ENCODE data around the gene AFF1. TPM values are rescaled to one million over a fixed set of nuclear protein-coding genes. Genes with fewer than 3 reads are reported as not detected.

AFF1 gene
- total and polyA plus RNA-seq, 7 donors = 7.2 to 100 (median 61.7) TPM

DNA sequence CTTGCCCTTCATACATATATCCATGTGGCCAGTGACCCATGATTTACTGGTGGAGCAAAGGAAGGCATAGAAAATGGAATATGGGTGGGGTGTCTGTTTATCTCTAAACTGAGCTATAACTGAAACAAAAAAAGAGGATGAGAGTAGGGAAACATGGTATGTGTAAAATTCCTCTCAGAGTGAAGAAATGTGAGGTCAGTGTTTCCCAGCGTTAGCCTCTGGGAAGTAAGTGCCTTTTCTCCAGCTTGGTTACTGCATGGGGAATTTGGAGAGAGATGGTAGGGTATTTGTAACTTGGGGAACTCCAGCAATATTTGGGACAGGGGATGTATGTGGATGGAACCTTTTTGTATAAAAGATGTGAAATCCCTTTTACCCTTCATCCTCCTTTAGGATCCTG lies 89.4 kb downstream of the AFF1 start:
- TF ChIP-seq, protein P1, sequence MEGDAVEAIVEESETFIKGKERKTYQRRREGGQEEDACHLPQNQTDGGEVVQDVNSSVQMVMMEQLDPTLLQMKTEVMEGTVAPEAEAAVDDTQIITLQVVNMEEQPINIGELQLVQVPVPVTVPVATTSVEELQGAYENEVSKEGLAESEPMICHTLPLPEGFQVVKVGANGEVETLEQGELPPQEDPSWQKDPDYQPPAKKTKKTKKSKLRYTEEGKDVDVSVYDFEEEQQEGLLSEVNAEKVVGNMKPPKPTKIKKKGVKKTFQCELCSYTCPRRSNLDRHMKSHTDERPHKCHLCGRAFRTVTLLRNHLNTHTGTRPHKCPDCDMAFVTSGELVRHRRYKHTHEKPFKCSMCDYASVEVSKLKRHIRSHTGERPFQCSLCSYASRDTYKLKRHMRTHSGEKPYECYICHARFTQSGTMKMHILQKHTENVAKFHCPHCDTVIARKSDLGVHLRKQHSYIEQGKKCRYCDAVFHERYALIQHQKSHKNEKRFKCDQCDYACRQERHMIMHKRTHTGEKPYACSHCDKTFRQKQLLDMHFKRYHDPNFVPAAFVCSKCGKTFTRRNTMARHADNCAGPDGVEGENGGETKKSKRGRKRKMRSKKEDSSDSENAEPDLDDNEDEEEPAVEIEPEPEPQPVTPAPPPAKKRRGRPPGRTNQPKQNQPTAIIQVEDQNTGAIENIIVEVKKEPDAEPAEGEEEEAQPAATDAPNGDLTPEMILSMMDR (IDR thresholded peaks at IDR 0.05) = no peak
- no peak for TF ChIP-seq EP300 (IDR thresholded peaks at IDR 0.05)
- 86 to 88% methylated on average over 1 of the region's 1 CpG for WGBS, 2 donors
- Histone ChIP-seq H3K27me3 (no peaks in the 10 kb centered on the region), H3K27ac (peak overlapping the region; percentile 17 to 87 (median 67)), H3K4me1 (peaks cover 0 to 88% (median 71%) of the 10 kb centered on the region in 4 donors), H3K9me3 (no peaks in the 10 kb centered on the region), H3K36me3 (no peaks in the 10 kb centered on the region), H3K4me3 (no peak overlapping the region)
- intact Hi-C loops (cut with DNase I) = no loop called here
- DNase-seq = no peak

DNA sequence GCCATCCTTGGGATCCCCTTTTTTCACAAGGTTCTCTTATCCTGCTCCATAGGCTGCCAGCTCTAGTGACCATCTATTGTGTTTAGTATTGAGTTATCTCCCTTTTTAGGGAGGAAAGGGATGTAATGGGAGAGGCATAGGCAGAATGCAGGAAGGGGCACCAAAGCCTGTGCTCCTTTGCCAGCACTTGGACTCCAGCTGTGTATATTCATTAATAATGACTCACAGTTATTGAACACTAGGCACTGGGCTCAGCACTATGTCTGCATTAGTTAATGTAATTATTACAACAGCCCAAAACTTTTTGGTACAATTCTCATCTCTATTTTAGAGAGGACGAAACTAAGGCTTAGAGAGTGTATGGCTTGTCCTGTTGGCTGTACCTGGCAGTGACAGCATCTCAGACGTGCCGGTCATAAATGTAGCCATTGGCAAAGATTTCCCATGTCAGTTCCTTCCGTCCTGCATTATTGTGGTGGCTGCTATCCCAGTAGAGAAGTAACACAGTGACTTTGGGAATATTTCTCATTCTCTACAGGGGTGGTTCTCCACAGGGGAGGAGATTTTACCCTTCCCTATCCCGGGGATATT lies 90.3 kb downstream of the AFF1 start:
- DNase-seq = no peak
- Histone ChIP-seq H3K4me1 (peaks cover 0 to 92% (median 74%) of the 10 kb centered on the region in 4 donors), H3K27ac (peak overlapping the region; percentile 25 to 87 (median 70)), H3K9me3 (no peaks in the 10 kb centered on the region), H3K36me3 (no peaks in the 10 kb centered on the region), H3K4me3 (no peak overlapping the region), H3K27me3 (no peaks in the 10 kb centered on the region)
- WGBS, 2 donors = 29 to 62% methylated on average over 5 of the region's 5 CpGs
- intact Hi-C loops (cut with DNase I) = no loop called here
- TF ChIP-seq POLR2A (IDR thresholded peaks at IDR 0.05) = no peak
- TF ChIP-seq, protein P1 (IDR thresholded peaks at IDR 0.05) = no peak
- TF ChIP-seq EP300 (IDR thresholded peaks at IDR 0.05) = no peak
- TF ChIP-seq POLR2AphosphoS5 (IDR thresholded peaks at IDR 0.05) = no peak

DNA sequence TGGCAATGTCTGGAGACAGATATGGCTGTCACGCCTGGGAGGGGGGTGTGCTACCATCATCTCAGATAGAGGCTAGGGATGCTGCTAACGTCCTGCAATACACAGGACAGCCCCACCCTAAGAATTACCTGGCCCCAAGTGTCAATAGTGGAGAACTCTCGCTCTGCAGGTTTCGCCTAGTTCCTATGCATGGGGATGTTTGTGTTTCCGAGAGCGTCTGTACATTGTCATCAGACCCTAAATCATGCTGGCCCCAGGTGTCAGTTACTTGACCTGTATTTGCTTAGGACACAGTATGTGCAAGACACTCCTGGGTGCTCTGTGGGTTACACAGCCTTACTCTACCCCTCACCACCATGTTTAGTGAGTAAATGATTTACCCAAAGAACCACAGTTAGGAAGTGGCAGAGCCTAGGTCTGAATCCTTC lies 90.8 kb downstream of the AFF1 start:
- TF ChIP-seq POLR2A (IDR thresholded peaks at IDR 0.05) (no peak), EP300 (IDR thresholded peaks at IDR 0.05) (no peak), POLR2AphosphoS5 (IDR thresholded peaks at IDR 0.05) (no peak)
- TF ChIP-seq, protein P1 (IDR thresholded peaks at IDR 0.05) = no peak
- 20 to 72% methylated on average over 6 of the region's 6 CpGs for WGBS, 2 donors
- H3K36me3 ChIP-seq = no peaks in the 10 kb centered on the region
- H3K27ac ChIP-seq = peak overlapping the region; percentile 25 to 87 (median 70)
- intact Hi-C loops (cut with DNase I) = no loop called here
- no peak for DNase-seq
- H3K9me3 ChIP-seq = no peaks in the 10 kb centered on the region
- no peaks in the 10 kb centered on the region for H3K27me3 ChIP-seq
- no peak overlapping the region for H3K4me3 ChIP-seq
- peaks cover 0 to 93% (median 75%) of the 10 kb centered on the region in 4 donors for H3K4me1 ChIP-seq

DNA sequence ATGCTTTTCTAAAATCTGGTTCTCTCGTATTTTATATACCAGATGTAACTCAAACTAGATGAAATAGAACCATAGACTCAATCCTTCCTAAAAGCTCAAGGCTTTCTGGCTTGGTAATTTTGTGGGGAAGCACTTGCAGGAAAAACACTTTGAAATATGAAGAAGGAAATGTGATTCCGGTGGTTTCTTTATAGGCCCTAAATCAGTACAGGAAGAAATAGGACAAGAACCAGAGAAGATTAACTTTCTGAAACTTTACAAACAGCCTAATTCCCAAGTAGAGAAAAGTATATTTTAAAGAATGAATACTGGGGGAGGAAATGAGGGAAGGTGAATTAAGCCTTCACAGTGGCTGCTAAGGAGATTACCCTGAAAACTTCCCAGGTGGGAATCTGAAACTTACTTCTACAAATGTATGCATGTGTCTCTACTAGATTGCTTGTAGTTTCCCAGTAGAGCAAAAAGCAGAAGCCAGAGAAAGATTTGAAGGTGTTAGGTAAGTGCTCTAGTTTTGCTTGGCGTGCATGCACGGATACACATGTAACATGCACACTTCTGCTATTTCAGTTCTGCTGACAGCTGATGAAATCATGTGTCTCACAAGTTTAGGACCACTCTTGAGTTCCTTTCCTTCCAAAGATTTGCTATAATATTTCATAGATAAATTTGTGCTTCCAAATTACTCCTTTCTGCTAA lies 92.1 kb downstream of the AFF1 start:
- Histone ChIP-seq H3K36me3 (no peaks in the 10 kb centered on the region), H3K4me1 (peaks cover 0 to 94% (median 87%) of the 10 kb centered on the region in 4 donors), H3K9me3 (no peaks in the 10 kb centered on the region), H3K27ac (peak overlapping the region; percentile 56 to 87 (median 74)), H3K27me3 (no peaks in the 10 kb centered on the region), H3K4me3 (no peak overlapping the region)
- WGBS, 2 donors = 32 to 41% methylated on average over 4 of the region's 4 CpGs
- TF ChIP-seq, protein P1 (IDR thresholded peaks at IDR 0.05) = no peak
- TF ChIP-seq POLR2AphosphoS5 (IDR thresholded peaks at IDR 0.05) (peak in 1 of 4 donors; percentile 10), EP300 (IDR thresholded peaks at IDR 0.05) (no peak)
- intact Hi-C loops (cut with DNase I) = no loop called here
- DNase-seq = no peak
